Adipocyte (in vitro differentiated cells): ENCODE measurements around the gene PPP1R12C.
"Not testable (repeated sequence)": the region's sequence is repeated elsewhere in the genome, so short reads cannot be mapped to it uniquely, and the experiment has no call there.

Experiments
- DNase-seq: peaks from one replicate; pipeline ENCODE4 v3.0.0-alpha.2; 2015; ENCODE audit warnings: low read depth
- H3K27me3 ChIP-seq: replicated peaks from 2 replicates; pipeline ENCODE4 v1.7.0; 2013; ENCODE audit warnings: mild to moderate bottlenecking, low read length, moderate library complexity; ENCODE audit not compliant: control insufficient read depth, insufficient read depth
- H3K36me3 ChIP-seq: 2 replicates; pipeline ENCODE4 v1.7.0; 2013; ENCODE audit warnings: low read length, mild to moderate bottlenecking, moderate library complexity; ENCODE audit not compliant: control insufficient read depth, insufficient read depth, severe bottlenecking
- H3K4me1 ChIP-seq: 2 replicates; pipeline ENCODE4 v1.7.0; 2013; ENCODE audit warnings: mild to moderate bottlenecking, low read length, moderate library complexity; ENCODE audit not compliant: control insufficient read depth, insufficient read depth
- H3K4me3 ChIP-seq: 2 replicates; pipeline ENCODE4 v1.7.0; 2013; ENCODE audit warnings: mild to moderate bottlenecking, low read length, moderate library complexity
- H3K9ac ChIP-seq: 2 replicates; pipeline ENCODE4 v1.7.0; 2013; ENCODE audit warnings: mild to moderate bottlenecking, low read length, moderate library complexity
- H3K9me3 ChIP-seq: 2 replicates; pipeline ENCODE4 v1.7.0; 2013; ENCODE audit warnings: mild to moderate bottlenecking, low read length, moderate library complexity; ENCODE audit not compliant: control insufficient read depth

The PPP1R12C gene

DNA sequence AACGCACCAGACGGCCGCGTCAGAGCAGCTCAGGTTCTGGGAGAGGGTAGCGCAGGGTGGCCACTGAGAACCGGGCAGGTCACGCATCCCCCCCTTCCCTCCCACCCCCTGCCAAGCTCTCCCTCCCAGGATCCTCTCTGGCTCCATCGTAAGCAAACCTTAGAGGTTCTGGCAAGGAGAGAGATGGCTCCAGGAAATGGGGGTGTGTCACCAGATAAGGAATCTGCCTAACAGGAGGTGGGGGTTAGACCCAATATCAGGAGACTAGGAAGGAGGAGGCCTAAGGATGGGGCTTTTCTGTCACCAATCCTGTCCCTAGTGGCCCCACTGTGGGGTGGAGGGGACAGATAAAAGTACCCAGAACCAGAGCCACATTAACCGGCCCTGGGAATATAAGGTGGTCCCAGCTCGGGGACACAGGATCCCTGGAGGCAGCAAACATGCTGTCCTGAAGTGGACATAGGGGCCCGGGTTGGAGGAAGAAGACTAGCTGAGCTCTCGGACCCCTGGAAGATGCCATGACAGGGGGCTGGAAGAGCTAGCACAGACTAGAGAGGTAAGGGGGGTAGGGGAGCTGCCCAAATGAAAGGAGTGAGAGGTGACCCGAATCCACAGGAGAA, 1.9 kb downstream of the PPP1R12C start:
- DNase-seq, result peak; percentile 11
- H3K36me3 ChIP-seq, result peaks cover 4% of the 10 kb centered on the region
- H3K27me3 ChIP-seq, result no peaks in the 10 kb centered on the region

DNA sequence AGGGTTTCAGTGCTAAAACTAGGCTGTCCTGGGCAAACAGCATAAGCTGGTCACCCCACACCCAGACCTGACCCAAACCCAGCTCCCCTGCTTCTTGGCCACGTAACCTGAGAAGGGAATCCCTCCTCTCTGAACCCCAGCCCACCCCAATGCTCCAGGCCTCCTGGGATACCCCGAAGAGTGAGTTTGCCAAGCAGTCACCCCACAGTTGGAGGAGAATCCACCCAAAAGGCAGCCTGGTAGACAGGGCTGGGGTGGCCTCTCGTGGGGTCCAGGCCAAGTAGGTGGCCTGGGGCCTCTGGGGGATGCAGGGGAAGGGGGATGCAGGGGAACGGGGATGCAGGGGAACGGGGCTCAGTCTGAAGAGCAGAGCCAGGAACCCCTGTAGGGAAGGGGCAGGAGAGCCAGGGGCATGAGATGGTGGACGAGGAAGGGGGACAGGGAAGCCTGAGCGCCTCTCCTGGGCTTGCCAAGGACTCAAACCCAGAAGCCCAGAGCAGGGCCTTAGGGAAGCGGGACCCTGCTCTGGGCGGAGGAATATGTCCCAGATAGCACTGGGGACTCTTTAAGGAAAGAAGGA, 2.8 kb downstream of the PPP1R12C start:
- Histone ChIP-seq H3K9ac (no peak overlapping the region), H3K4me1 (peaks cover 34% of the 10 kb centered on the region), H3K4me3 (no peak overlapping the region), H3K27me3 (no peaks in the 10 kb centered on the region), H3K36me3 (peaks cover 6% of the 10 kb centered on the region), H3K9me3 (no peaks in the 10 kb centered on the region)
- DNase-seq, result no peak

More for the DNA sequence above, 1.9 kb downstream of the PPP1R12C start:
- H3K9ac ChIP-seq, result peak overlapping the region; percentile 94
- H3K4me3 ChIP-seq, result peak overlapping the region; percentile 93
- no peaks in the 10 kb centered on the region for H3K9me3 ChIP-seq
- peaks cover 34% of the 10 kb centered on the region for H3K4me1 ChIP-seq

DNA sequence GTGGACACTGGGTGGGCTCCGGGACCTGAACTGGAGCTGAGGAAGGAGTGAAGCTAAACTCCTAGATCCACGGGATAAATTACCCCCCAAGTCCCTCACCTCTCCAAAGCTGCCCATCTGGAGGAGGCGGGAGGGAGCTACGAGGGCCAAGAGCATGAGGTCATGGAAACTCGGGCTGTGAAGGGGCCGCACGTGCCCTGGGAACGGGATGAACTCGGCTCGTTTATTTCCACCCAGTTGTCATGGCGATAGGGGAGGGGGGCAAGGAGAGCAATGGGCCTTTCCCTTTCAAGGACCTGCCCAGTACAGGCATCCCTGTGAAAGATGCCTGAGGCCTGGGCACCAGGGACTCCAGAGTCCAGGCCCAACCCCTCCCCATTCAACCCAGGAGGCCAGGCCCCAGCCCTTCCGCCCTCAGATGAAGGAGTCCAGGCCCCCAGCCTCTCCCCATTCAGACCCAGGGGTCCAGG, 3.8 kb downstream of the PPP1R12C start:
- H3K27me3 ChIP-seq, result no peaks in the 10 kb centered on the region
- H3K4me3 ChIP-seq, result no peak overlapping the region
- H3K9ac ChIP-seq, result peak overlapping the region; percentile 50
- H3K4me1 ChIP-seq, result peaks cover 30% of the 10 kb centered on the region
- peak; percentile 74 for DNase-seq
- H3K9me3 ChIP-seq, result no peaks in the 10 kb centered on the region
- peaks cover 10% of the 10 kb centered on the region for H3K36me3 ChIP-seq

DNA sequence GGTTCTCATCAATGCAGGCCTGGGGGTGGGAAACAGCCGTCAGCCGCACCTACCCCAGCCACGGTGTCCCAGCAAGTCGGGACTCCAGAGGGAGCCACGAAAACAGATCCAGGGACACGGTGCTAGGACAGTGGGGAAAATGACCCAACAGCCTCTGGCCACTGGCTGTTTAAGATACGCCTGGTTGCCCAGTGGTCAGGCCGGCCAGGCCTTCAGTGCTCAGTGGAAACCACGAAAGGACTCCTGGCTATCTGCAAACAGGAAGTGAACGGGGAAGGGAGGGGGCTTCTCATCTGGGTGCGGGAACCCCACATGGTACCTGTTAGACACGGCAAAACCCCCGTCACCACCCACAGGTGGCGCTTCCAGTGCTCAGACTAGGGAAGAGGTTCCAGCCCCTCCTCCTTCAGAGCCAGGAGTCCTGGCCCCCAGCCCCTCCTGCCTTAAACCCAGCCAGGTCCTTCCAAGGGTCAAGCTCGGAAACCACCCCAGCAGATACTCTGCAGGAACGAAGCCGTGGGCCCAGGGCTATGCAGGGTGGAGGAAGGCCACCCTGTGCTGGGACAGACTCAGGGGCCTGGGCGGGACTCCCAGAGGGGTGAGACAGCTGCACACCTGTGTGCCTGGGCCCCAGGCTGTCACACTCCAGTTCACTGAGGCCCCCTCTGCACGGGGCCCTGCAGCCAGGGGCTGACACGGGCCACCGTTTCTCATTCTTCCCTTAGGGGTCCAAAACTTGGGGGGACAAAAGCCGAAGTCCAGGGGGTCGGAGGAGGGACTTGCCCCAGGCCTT, 4.5 kb downstream of the PPP1R12C start:
- Histone ChIP-seq H3K9me3 (no peaks in the 10 kb centered on the region), H3K4me1 (peaks cover 25% of the 10 kb centered on the region), H3K27me3 (no peaks in the 10 kb centered on the region), H3K36me3 (peaks cover 10% of the 10 kb centered on the region), H3K9ac (peak overlapping the region; percentile 50), H3K4me3 (no peak overlapping the region)
- no peak for DNase-seq

DNA sequence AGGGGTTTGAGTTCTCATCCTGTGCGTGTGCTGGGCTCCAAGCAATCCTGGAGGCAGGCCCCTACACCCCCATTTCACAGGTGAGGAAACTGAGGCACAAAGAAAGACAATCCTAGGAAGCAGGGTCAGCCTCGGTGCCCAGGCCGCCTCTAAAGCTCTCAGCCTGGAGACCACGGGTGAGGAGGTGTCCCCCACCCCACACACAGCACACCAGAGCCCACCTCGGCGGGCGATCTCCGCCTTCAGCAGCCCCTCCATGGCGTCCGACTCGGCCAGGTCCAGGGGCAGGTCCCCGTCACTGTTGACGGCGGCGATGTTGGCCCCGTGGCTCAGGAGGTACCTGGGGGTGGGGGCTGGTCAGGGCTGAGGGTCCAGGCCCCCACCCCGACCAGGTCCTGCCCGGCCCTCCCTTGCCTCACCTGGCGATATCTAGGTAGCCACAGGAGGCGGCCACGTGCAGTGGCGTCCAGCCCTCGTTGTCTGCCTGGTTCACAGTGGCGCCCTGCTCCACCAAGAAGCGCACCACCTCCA, 5.1 kb downstream of the PPP1R12C start:
- H3K36me3 ChIP-seq, result peaks cover 10% of the 10 kb centered on the region
- no peaks in the 10 kb centered on the region for H3K9me3 ChIP-seq
- no peak for DNase-seq
- peaks cover 25% of the 10 kb centered on the region for H3K4me1 ChIP-seq
- H3K4me3 ChIP-seq, result no peak overlapping the region
- no peak overlapping the region for H3K9ac ChIP-seq
- H3K27me3 ChIP-seq, result no peaks in the 10 kb centered on the region

DNA sequence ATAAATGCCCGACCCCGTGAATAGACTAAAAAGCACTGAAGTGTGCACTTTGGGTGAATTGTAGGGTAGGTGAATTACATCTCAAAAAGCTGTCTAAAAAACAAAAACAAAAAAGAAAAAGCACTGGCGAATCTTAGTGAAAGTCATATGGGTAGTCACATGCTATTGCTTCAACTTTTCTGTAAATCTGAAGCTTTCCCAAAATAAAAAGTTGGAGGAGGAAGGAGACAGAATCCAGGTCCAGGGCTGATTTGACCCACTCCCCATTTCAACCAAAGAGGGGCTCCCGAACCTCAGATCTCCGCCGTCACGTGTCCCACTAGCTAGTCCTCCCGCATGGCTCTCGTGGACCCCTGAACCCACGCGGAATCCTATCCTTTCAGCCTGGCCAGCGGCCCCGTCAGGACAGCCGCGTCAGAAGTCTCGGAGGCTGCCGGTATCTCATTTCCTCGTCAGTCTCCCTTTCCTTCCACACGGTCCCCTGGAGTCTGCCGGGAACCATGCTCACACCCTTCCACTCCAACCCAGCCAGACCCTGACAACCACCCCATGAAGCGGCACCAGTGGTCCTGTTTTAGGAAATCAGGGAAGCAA, 6.1 kb downstream of the PPP1R12C start:
- Histone ChIP-seq H3K9me3 (no peaks in the 10 kb centered on the region), H3K9ac (peak overlapping the region; percentile 63), H3K27me3 (no peaks in the 10 kb centered on the region), H3K36me3 (peaks cover 14% of the 10 kb centered on the region), H3K4me1 (peaks cover 24% of the 10 kb centered on the region), H3K4me3 (no peak overlapping the region)
- DNase-seq, result no peak

DNA sequence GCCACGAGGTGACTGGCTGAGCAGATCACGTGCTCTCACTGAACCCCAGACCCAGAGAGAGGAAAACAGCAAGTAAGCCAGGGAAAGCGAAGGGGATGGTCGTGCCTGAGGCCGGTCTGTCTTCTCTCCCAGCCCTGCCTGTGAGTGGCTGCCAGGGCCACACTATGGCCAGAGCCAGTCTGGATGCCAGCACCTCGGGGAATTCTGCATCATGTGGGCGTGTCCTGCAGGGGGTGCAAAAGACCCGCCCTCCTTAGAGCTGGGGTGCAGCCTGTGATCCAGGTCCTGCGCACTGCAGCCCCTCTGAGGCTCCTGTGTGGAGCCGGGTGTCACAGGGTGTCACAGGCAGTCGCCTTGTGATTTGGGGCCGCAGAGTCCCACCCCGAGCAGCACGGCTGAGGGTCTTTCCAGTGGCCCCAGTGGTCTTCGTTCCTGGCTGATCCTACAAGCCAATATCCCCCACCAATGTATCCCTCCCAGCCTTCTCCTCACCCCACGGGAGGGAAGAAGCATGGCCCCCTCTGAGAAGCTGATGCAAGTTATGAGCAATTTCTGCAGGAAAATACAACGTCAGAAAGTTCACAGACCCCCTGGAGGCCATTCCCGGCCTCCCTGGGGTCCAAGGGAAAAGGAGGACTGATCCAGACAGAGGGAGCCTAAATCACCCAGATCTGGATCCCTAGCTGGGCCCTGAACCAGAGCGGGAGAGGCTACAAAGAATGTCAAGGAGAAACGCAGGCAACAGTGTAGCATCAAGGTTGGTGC, 7.7 kb downstream of the PPP1R12C start:
- no peak overlapping the region for H3K4me3 ChIP-seq
- no peaks in the 10 kb centered on the region for H3K27me3 ChIP-seq
- peaks cover 14% of the 10 kb centered on the region for H3K4me1 ChIP-seq
- no peak overlapping the region for H3K9ac ChIP-seq
- peaks cover 18% of the 10 kb centered on the region for H3K36me3 ChIP-seq
- no peak for DNase-seq
- H3K9me3 ChIP-seq, result no peaks in the 10 kb centered on the region

DNA sequence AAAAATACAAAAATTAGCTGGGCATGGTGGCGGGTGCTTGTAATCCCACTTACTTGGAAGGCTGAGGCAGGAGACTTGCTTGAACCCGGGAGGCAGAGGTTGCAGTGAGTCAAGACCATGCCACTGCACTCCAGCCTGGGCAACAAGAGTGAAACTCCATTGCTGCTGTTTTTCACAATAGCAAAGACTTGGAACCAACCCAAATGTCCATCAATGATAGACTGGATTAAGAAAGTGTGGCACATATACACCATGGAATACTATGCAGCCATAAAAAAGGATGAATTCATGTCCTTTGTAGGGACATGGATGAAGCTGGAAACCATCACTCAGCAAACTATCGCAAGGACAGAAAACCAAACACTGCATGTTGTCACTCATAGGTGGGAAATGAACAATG, 10.2 kb downstream of the PPP1R12C start:
- DNase-seq, result not testable (repeated sequence)

DNA sequence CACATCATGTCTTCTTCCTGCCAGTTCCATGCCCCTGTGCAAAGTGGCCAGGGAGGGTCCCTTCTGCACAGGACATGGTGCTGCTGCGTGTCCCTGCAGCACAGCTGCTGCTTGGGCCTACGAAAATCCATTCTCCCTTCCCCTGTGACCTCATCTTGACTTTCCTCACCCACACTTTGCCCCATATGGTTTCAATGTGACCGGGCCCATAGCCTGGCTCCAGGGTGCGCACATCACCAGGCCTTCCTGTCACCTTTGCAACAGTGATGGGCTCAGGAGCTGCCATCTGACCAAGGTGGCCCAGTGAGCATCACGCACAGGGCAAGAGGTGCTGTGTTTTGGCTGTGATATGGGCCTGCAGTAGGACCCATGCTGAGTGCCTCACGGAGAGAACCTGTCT, 10.8 kb downstream of the PPP1R12C start:
- no peak overlapping the region for H3K4me3 ChIP-seq
- peaks cover 7% of the 10 kb centered on the region for H3K9me3 ChIP-seq
- no peak for DNase-seq
- peaks cover 34% of the 10 kb centered on the region for H3K36me3 ChIP-seq
- peaks cover 4% of the 10 kb centered on the region for H3K4me1 ChIP-seq
- no peaks in the 10 kb centered on the region for H3K27me3 ChIP-seq
- no peak overlapping the region for H3K9ac ChIP-seq

More for the DNA sequence above, 10.2 kb downstream of the PPP1R12C start:
- not testable (repeated sequence) for H3K9ac ChIP-seq, H3K9me3 ChIP-seq, H3K4me3 ChIP-seq, H3K27me3 ChIP-seq, H3K4me1 ChIP-seq
- H3K36me3 ChIP-seq, result peaks cover 27% of the 10 kb centered on the region

DNA sequence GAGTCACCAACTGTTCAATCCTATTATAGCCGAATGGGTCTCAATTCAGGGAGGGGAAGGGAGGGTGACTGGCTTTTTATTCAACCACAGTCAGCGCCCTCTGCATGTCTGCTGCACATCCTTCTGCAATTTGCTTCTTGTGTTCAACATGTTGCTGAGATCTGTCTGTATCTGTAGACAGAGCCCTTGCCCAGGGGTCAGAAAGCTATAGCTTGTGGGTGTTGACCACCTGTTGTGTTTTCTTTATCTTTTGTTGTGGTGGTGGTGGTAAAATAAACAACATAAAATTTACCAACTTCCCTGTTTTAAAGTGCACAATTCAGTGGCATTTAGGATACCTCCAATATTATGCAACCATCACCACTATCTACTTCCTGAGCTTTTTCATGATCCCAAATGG, 12.2 kb downstream of the PPP1R12C start:
- no peak for DNase-seq
- Histone ChIP-seq H3K4me1 (no peaks in the 10 kb centered on the region), H3K27me3 (no peaks in the 10 kb centered on the region), H3K36me3 (peaks cover 41% of the 10 kb centered on the region), H3K9me3 (peaks cover 7% of the 10 kb centered on the region), H3K9ac (no peak overlapping the region), H3K4me3 (no peak overlapping the region)
